PFSK-1 (cell line): ENCODE measurements around the gene CMTM4.

Experiments used
- FOXP2 ChIP-seq: optimal IDR thresholded peaks from 2 replicates; pipeline ENCODE3; 2011; ENCODE audit warnings: borderline replicate concordance, control low read depth, inconsistent platforms; ENCODE audit not compliant: insufficient read depth; ENCODE audit errors: extremely low read length, extremely low read depth
- POLR2AphosphoS5 ChIP-seq: IDR thresholded peaks from 2 replicates; pipeline ENCODE4 v1.6.1; 2012; ENCODE audit warnings: low read depth, mild to moderate bottlenecking, control low read depth, low read length, moderate library complexity
- SIN3A ChIP-seq: IDR thresholded peaks from 2 replicates; pipeline ENCODE4 v1.6.1; 2012; ENCODE audit warnings: mild to moderate bottlenecking, low read length, moderate library complexity, borderline replicate concordance; ENCODE audit not compliant: insufficient read depth
- TAF1 ChIP-seq: IDR thresholded peaks from 2 replicates; pipeline ENCODE4 v1.6.1; 2012; ENCODE audit warnings: low read length, control low read depth, borderline replicate concordance; ENCODE audit not compliant: insufficient read depth
- TF ChIP-seq, protein P1 (sequence below), 2 experiments: IDR thresholded peaks; 2 replicates each; pipeline versions ENCODE4 v1.6.1 to v1.8.0; 2011 to 2012; ENCODE audit warnings: low read depth in 2 of 2, low read length in 2 of 2, control low read depth in 1 of 2, inconsistent platforms in 1 of 2, mild to moderate bottlenecking in 1 of 2, moderate library complexity in 1 of 2; ENCODE audit not compliant: insufficient read depth in 1 of 2

The CMTM4 gene

GRCh38 chr16:66592814-66593213 is 103.7 kb downstream of the CMTM4 start:
- no peak for TF ChIP-seq FOXP2

GRCh38 chr16:66592241-66592640 is 104.3 kb downstream of the CMTM4 start:
- TF ChIP-seq TAF1: no peak
- no peak for TF ChIP-seq SIN3A
- no peak for TF ChIP-seq POLR2AphosphoS5
- TF ChIP-seq, protein P1, sequence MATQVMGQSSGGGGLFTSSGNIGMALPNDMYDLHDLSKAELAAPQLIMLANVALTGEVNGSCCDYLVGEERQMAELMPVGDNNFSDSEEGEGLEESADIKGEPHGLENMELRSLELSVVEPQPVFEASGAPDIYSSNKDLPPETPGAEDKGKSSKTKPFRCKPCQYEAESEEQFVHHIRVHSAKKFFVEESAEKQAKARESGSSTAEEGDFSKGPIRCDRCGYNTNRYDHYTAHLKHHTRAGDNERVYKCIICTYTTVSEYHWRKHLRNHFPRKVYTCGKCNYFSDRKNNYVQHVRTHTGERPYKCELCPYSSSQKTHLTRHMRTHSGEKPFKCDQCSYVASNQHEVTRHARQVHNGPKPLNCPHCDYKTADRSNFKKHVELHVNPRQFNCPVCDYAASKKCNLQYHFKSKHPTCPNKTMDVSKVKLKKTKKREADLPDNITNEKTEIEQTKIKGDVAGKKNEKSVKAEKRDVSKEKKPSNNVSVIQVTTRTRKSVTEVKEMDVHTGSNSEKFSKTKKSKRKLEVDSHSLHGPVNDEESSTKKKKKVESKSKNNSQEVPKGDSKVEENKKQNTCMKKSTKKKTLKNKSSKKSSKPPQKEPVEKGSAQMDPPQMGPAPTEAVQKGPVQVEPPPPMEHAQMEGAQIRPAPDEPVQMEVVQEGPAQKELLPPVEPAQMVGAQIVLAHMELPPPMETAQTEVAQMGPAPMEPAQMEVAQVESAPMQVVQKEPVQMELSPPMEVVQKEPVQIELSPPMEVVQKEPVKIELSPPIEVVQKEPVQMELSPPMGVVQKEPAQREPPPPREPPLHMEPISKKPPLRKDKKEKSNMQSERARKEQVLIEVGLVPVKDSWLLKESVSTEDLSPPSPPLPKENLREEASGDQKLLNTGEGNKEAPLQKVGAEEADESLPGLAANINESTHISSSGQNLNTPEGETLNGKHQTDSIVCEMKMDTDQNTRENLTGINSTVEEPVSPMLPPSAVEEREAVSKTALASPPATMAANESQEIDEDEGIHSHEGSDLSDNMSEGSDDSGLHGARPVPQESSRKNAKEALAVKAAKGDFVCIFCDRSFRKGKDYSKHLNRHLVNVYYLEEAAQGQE (IDR thresholded peaks at IDR 0.05; ENCODE audit: insufficient read depth in 1 of 2, low read depth in 2 of 2, low read length in 2 of 2): no peak

GRCh38 chr16:66591018-66591417 is 105.5 kb downstream of the CMTM4 start:
- TF ChIP-seq POLR2AphosphoS5 (no peak), FOXP2 (no peak), TAF1 (no peak), SIN3A (no peak)
- TF ChIP-seq, protein P1 (IDR thresholded peaks at IDR 0.05; ENCODE audit: insufficient read depth in 1 of 2, low read depth in 2 of 2, low read length in 2 of 2): no peak

DNA sequence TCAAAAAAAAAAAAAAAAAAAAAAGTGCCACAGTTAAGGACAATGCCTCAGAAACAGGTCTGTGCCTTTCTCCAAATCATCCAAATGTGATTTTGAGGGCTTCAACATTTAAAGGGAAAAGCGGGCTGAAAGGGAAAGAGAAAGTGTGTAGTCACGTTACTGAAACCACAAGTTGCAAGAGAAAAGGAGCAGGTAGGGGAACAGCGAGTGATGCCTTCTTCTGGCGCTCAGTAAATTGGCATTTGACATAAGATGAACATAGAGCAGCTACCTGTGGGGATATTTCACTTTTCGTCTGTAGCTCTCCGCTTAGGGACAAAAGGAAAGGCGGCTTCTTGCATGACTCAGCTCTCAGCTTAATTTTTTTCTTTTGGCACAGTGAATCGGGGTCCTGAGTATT is 106.2 kb downstream of the CMTM4 start:
- TF ChIP-seq TAF1 (no peak), SIN3A (no peak), FOXP2 (no peak), POLR2AphosphoS5 (no peak)
- TF ChIP-seq, protein P1 (IDR thresholded peaks at IDR 0.05; ENCODE audit: insufficient read depth in 1 of 2, low read depth in 2 of 2, low read length in 2 of 2): no peak

GRCh38 chr16:66588981-66589713 is 107.4 kb downstream of the CMTM4 start:
- no peak for TF ChIP-seq SIN3A
- TF ChIP-seq POLR2AphosphoS5: no peak
- TF ChIP-seq TAF1: no peak
- TF ChIP-seq FOXP2: no peak
- TF ChIP-seq, protein P1 (IDR thresholded peaks at IDR 0.05; ENCODE audit: insufficient read depth in 1 of 2, low read depth in 2 of 2, low read length in 2 of 2): no peak
